SU-DHL-6 (cell line): ENCODE data around the gene CPLX1.

Source experiments
- H2AFZ ChIP-seq: fragments of 200-600 bp; sonication (generic); 2 replicates; pipeline ENCODE4 v1.6.1; 2014; ENCODE audit warnings: low read depth, mild to moderate bottlenecking, moderate library complexity, mixed read lengths, antibody characterized with exemption, low read length; ENCODE audit not compliant: severe bottlenecking
- H3F3A ChIP-seq: fragments of 200-600 bp; shearing (Covaris generic); 2 replicates; pipeline ENCODE4 v1.6.0; 2016; ENCODE audit warnings: antibody characterized with exemption, mild to moderate bottlenecking; ENCODE audit not compliant: insufficient read depth
- H3K27ac ChIP-seq: fragments of 200-600 bp; sonication (generic); 2 replicates; pipeline ENCODE4 v1.5.1; 2016; ENCODE audit warnings: low read depth, mild to moderate bottlenecking, low read length, moderate library complexity, mixed read lengths
- H3K27me3 ChIP-seq: fragments of 200-600 bp; sonication (generic), shearing (Covaris generic); 2 replicates; pipeline ENCODE4 v1.6.0; 2014; ENCODE audit warnings: mild to moderate bottlenecking, low read length
- H3K36me3 ChIP-seq: fragments of 200-600 bp; sonication (generic); 2 replicates; pipeline ENCODE4 v1.6.1; 2014; ENCODE audit warnings: mild to moderate bottlenecking, low read length, mixed read lengths
- H3K4me2 ChIP-seq: fragments of 300-600, 200-600 bp; shearing (Covaris generic), sonication (generic); 2 replicates; pipeline ENCODE4 v1.6.0; 2014; ENCODE audit warnings: low read length, low read depth, mild to moderate bottlenecking; ENCODE audit not compliant: poor library complexity, severe bottlenecking
- H3K4me3 ChIP-seq: fragments of 200-600 bp; sonication (generic); 2 replicates; pipeline ENCODE4 v1.5.1; 2014; ENCODE audit warnings: antibody characterized with exemption, low read length, mild to moderate bottlenecking, mixed read lengths; ENCODE audit not compliant: insufficient read depth, poor library complexity, severe bottlenecking
- H3K79me2 ChIP-seq: fragments of 200-600 bp; sonication (generic); 2 replicates; pipeline ENCODE4 v1.6.1; 2014; ENCODE audit warnings: mild to moderate bottlenecking, low read length, moderate library complexity; ENCODE audit not compliant: insufficient read depth
- H3K9ac ChIP-seq: fragments of 200-600 bp; sonication (generic); 2 replicates; pipeline ENCODE4 v1.7.0; 2014; ENCODE audit warnings: mild to moderate bottlenecking, low read length
- H3K9me2 ChIP-seq: fragments of 200-600 bp; sonication (generic); replicated peaks from 2 replicates; pipeline ENCODE4 v1.6.1; 2014; ENCODE audit warnings: low read length; ENCODE audit not compliant: insufficient read depth
- H3K9me3 ChIP-seq: fragments of 200-600 bp; sonication (generic); 2 replicates; pipeline ENCODE4 v1.6.1; 2014; ENCODE audit warnings: low read length, mixed read lengths; ENCODE audit not compliant: insufficient read depth
- H4K20me1 ChIP-seq: fragments of 200-600 bp; sonication (generic); 2 replicates; pipeline ENCODE4 v1.6.1; 2014; ENCODE audit warnings: low read depth, mild to moderate bottlenecking, antibody characterized with exemption, low read length, moderate library complexity, mixed read lengths
- EZH2phosphoT487 ChIP-seq: fragments of 200-600 bp; sonication (generic), shearing (Covaris generic); conservative IDR thresholded peaks from 2 replicates; pipeline ENCODE4 v1.6.1; 2018; ENCODE audit warnings: mild to moderate bottlenecking, antibody characterized with exemption, low read length, moderate library complexity, mixed read lengths
- TF ChIP-seq, protein P1 (sequence below): fragments of 200-600 bp; sonication (generic); IDR thresholded peaks from one replicate; pipeline ENCODE4 v1.5.1; 2017; ENCODE audit warnings: antibody characterized with exemption, mild to moderate bottlenecking, low read length, moderate library complexity; ENCODE audit not compliant: insufficient read depth, poor library complexity, severe bottlenecking

The CPLX1 gene

DNA sequence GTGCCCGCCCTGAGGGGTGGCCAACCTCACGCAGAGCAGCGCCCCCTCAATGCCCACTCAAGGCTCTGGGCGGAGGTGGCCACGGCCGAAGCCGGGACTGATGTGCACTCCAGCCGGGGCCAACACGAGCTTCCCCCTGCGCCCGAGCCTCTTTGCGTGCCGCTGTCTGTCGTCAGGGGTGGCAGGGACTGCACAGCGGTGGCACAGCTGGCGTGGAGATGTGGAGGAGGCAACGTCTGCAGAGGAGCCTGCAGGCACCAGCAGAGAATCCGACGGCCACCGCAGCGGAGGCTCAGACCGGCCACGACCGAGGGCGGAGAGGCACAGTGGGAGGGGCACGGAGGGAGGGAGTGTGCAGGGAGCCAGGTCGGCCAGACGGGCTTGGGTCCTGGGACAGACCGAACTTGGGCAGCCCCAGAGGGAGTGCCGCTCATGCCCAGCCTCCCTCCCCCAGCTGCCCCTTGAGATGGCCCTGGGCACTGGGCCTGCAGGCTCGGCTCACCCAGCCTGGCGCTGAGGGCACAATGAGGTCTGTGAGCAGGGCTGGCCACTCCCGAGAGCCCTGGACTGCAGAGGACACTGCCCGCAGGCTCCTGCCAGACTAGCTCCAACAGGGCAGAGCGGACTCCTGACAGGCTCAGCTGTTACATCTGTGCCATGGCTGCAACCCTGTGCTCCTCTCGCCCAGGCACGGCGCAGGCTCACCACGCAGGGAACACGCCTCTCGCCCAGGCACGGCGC is 46.5 kb upstream of the CPLX1 start:
- H3K4me3 ChIP-seq = no peak overlapping the region
- TF ChIP-seq, protein P1, sequence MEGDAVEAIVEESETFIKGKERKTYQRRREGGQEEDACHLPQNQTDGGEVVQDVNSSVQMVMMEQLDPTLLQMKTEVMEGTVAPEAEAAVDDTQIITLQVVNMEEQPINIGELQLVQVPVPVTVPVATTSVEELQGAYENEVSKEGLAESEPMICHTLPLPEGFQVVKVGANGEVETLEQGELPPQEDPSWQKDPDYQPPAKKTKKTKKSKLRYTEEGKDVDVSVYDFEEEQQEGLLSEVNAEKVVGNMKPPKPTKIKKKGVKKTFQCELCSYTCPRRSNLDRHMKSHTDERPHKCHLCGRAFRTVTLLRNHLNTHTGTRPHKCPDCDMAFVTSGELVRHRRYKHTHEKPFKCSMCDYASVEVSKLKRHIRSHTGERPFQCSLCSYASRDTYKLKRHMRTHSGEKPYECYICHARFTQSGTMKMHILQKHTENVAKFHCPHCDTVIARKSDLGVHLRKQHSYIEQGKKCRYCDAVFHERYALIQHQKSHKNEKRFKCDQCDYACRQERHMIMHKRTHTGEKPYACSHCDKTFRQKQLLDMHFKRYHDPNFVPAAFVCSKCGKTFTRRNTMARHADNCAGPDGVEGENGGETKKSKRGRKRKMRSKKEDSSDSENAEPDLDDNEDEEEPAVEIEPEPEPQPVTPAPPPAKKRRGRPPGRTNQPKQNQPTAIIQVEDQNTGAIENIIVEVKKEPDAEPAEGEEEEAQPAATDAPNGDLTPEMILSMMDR = no peak
- no peak for TF ChIP-seq EZH2phosphoT487
- no peak overlapping the region for H3K27ac ChIP-seq
- no peaks in the 10 kb centered on the region for H3K79me2 ChIP-seq
- no peaks in the 10 kb centered on the region for H3K9me2 ChIP-seq
- no peaks in the 10 kb centered on the region for H4K20me1 ChIP-seq
- no peaks in the 10 kb centered on the region for H3K36me3 ChIP-seq
- H3K27me3 ChIP-seq = no peaks in the 10 kb centered on the region
- H3K9ac ChIP-seq = no peak overlapping the region
- H3K9me3 ChIP-seq = no peaks in the 10 kb centered on the region
- no peak overlapping the region for H3K4me2 ChIP-seq
- no peaks in the 10 kb centered on the region for H3F3A ChIP-seq
- H2AFZ ChIP-seq = no peak overlapping the region

DNA sequence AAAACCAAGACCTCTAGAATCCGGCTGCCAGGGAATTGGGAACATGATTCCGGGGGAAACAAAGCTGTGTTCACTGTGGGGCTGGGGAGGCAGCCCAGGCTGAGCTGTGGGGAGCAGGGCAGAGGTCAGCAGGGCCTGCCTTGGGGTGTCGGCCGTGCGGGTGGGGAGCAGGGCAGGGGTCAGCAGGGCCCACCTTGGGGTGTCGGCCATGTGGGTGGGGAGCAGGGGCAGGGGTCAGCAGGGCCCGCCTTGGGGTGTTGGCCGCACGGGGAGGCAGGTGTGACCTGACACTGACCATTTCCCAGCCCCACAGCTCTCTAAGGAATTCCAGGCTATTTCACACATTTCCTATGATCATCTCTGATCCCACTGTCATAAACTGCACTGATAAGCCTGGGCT is 45.6 kb upstream of the CPLX1 start:
- H4K20me1 ChIP-seq = no peaks in the 10 kb centered on the region
- H3K9ac ChIP-seq = no peak overlapping the region
- H3K27ac ChIP-seq = no peak overlapping the region
- TF ChIP-seq, protein P1 = no peak
- no peak for TF ChIP-seq EZH2phosphoT487
- no peak overlapping the region for H3K4me2 ChIP-seq
- no peaks in the 10 kb centered on the region for H3K36me3 ChIP-seq
- H2AFZ ChIP-seq = no peak overlapping the region
- no peaks in the 10 kb centered on the region for H3K9me3 ChIP-seq
- H3K4me3 ChIP-seq = no peak overlapping the region
- H3K27me3 ChIP-seq = no peaks in the 10 kb centered on the region
- H3K79me2 ChIP-seq = no peaks in the 10 kb centered on the region
- H3K9me2 ChIP-seq = no peaks in the 10 kb centered on the region
- no peaks in the 10 kb centered on the region for H3F3A ChIP-seq

DNA sequence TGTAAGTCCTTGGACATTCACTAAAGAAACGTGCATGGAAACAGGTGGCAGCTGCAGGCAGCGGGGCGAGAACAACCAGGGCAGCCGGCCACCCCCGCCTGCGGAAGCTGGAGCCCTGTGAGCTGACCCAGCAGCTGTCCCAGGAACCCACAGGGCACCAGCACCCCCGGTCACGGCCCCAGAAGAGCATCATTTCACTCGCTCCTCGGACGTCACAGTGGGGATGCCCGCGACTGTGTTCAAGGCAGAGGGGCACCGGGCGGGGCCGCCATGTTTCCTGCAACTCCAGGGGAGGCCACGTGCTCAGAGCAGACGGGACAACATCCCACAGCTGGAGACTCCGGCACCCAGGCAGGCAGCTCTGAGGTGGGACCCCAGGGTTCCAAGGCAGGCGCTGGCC is 45.0 kb upstream of the CPLX1 start:
- no peaks in the 10 kb centered on the region for H3K9me2 ChIP-seq
- no peaks in the 10 kb centered on the region for H3K36me3 ChIP-seq
- no peak overlapping the region for H3K4me3 ChIP-seq
- H3K79me2 ChIP-seq = no peaks in the 10 kb centered on the region
- TF ChIP-seq, protein P1 = no peak
- no peak for TF ChIP-seq EZH2phosphoT487
- H3F3A ChIP-seq = no peaks in the 10 kb centered on the region
- H4K20me1 ChIP-seq = no peaks in the 10 kb centered on the region
- no peaks in the 10 kb centered on the region for H3K9me3 ChIP-seq
- no peak overlapping the region for H3K27ac ChIP-seq
- no peaks in the 10 kb centered on the region for H3K27me3 ChIP-seq
- no peak overlapping the region for H3K4me2 ChIP-seq
- no peak overlapping the region for H2AFZ ChIP-seq
- H3K9ac ChIP-seq = no peak overlapping the region
